NB4 (cell line): ENCODE results near the gene DCAF6.

Experiments
- MYC ChIP-seq: IDR thresholded peaks from 2 replicates; pipeline ENCODE4 v1.6.1; 2011; ENCODE audit warnings: low read depth, low read length
- POLR2A ChIP-seq: IDR thresholded peaks from 2 replicates; pipeline ENCODE4 v1.6.1; 2011; ENCODE audit warnings: mild to moderate bottlenecking; ENCODE audit not compliant: insufficient read length; ENCODE audit errors: extremely low read depth
- TF ChIP-seq, protein P1 (sequence below): IDR thresholded peaks from one replicate; pipeline ENCODE4 v1.5.1; 2012; ENCODE audit warnings: low read depth, low read length
- TF ChIP-seq, protein P2 (sequence below): IDR thresholded peaks from 2 replicates; pipeline ENCODE4 v1.6.1; 2011; ENCODE audit warnings: low read depth, low read length

DNA sequence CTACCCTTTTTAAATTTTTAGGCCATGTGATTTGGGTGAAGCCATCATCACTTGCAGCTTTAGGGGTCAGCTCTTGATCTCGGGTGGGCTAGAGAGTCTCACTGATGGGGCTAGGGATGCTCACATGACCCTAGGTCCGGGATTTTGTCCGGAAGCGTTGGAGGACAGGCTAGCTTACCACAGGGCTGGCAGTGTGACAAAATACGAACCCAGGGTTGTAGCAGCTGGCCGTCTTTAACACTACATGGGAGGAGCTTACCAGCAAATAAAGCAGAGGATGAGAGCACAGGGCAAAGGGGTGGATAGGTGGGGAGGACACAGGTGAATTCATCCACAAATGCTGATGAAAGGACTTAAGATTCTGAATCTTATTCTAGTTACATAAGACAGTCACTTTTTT is 178.4 kb downstream of the DCAF6 start:
- TF ChIP-seq, protein P1, sequence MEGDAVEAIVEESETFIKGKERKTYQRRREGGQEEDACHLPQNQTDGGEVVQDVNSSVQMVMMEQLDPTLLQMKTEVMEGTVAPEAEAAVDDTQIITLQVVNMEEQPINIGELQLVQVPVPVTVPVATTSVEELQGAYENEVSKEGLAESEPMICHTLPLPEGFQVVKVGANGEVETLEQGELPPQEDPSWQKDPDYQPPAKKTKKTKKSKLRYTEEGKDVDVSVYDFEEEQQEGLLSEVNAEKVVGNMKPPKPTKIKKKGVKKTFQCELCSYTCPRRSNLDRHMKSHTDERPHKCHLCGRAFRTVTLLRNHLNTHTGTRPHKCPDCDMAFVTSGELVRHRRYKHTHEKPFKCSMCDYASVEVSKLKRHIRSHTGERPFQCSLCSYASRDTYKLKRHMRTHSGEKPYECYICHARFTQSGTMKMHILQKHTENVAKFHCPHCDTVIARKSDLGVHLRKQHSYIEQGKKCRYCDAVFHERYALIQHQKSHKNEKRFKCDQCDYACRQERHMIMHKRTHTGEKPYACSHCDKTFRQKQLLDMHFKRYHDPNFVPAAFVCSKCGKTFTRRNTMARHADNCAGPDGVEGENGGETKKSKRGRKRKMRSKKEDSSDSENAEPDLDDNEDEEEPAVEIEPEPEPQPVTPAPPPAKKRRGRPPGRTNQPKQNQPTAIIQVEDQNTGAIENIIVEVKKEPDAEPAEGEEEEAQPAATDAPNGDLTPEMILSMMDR: no peak
- TF ChIP-seq POLR2A (no peak), MYC (no peak)
- TF ChIP-seq, protein P2, sequence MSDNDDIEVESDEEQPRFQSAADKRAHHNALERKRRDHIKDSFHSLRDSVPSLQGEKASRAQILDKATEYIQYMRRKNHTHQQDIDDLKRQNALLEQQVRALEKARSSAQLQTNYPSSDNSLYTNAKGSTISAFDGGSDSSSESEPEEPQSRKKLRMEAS: no peak
